ENCODE results near the gene KBTBD7. TPM values are rescaled to one million over a fixed set of nuclear protein-coding genes. Genes with fewer than 3 reads are reported as not detected.

KBTBD7 gene
- total RNA-seq: 1 to 10 TPM; 4.1 to 7.6 (median 5.6) TPM
- polyA plus RNA-seq: 1 to 10 TPM; 1.6 to 2.8 TPM
- long read RNA-seq, donor 1, full-length matches to known transcripts: 21 of 21 reads
- long read RNA-seq, donor 1, partial matches to known transcripts: 0 of 21 reads
- long read RNA-seq, donor 1, other reads (novel, unspliced or antisense): 0 of 21 reads
- long read RNA-seq, donor 2, full-length matches to known transcripts: 15 of 15 reads
- long read RNA-seq, donor 2, partial matches to known transcripts: 0 of 15 reads
- long read RNA-seq, donor 2, other reads (novel, unspliced or antisense): 0 of 15 reads
- long read RNA-seq, donor 3, full-length matches to known transcripts: 23 of 24 reads
- long read RNA-seq, donor 3, partial matches to known transcripts: 0 of 24 reads
- long read RNA-seq, donor 3, other reads (novel, unspliced or antisense): 1 of 24 reads

GRCh38 chr13:41193919-41194824 lies at the start of gene KBTBD7:
Gene KBTBD7, minus strand, starts transcription at chr13:41194569. Its CDS starts 312 bp downstream, at chr13:41194257.
- H3K9me3 ChIP-seq: no peaks in the 10 kb centered on the region
- WGBS, 2 donors: 4 to 8% methylated on average over 66 of the region's 66 CpGs
- no peaks in the 10 kb centered on the region for H3K27me3 ChIP-seq
- TF ChIP-seq, protein P1, sequence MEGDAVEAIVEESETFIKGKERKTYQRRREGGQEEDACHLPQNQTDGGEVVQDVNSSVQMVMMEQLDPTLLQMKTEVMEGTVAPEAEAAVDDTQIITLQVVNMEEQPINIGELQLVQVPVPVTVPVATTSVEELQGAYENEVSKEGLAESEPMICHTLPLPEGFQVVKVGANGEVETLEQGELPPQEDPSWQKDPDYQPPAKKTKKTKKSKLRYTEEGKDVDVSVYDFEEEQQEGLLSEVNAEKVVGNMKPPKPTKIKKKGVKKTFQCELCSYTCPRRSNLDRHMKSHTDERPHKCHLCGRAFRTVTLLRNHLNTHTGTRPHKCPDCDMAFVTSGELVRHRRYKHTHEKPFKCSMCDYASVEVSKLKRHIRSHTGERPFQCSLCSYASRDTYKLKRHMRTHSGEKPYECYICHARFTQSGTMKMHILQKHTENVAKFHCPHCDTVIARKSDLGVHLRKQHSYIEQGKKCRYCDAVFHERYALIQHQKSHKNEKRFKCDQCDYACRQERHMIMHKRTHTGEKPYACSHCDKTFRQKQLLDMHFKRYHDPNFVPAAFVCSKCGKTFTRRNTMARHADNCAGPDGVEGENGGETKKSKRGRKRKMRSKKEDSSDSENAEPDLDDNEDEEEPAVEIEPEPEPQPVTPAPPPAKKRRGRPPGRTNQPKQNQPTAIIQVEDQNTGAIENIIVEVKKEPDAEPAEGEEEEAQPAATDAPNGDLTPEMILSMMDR (IDR thresholded peaks at IDR 0.05): peak in 1 of 9 donors; percentile 10
- H3K36me3 ChIP-seq: peaks cover 0 to 21% (median 0%) of the 10 kb centered on the region in 9 donors
- H3K27ac ChIP-seq: peak within 1 kb of the TSS; percentile 18 to 94 (median 88)
- ATAC-seq (peak; percentile 99 to 100 (median 99)), DNase-seq (peak; percentile 94)
- H3K4me1 ChIP-seq: peaks cover 2 to 29% (median 19%) of the 10 kb centered on the region in 9 donors
- intact Hi-C loops (cut with DNase I): loop anchor here in 8 of 10 donors (1.0 to 10.0 kb wide), 6 partner anchors 57 to 129 kb away; partner anchors contain the start of genes KBTBD6 (in 6 of the 8) and WBP4 (in 1 of the 8)
- H3K4me3 ChIP-seq: peak within 1 kb of the TSS; percentile 39 to 84 (median 68)

DNA sequence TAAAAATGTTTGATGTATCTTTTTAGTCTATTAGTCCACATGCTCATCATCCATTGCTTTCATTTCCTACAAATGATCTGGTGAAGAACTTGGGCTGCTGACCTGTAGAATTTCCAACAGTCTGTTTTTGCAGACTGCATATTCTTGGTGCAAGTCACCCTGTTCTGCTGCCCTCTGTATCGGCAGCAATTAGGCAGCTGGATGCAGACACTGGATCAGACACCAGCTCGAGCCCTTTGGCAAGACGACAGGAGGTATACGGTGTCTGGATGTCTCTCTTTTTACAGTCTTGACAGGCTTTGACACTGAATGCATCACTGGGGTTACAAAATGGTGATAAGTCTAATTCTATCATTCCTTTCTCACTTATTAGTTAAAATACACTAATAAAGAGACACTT lies 47.3 kb upstream of the KBTBD7 start:
- Histone ChIP-seq H3K4me1 (no peaks in the 10 kb centered on the region), H3K27ac (no peak overlapping the region), H3K9me3 (no peaks in the 10 kb centered on the region), H3K36me3 (peaks cover 0 to 36% (median 7%) of the 10 kb centered on the region in 9 donors), H3K27me3 (no peaks in the 10 kb centered on the region), H3K4me3 (no peak overlapping the region)
- ATAC-seq: no peak
- TF ChIP-seq, protein P1 (IDR thresholded peaks at IDR 0.05): no peak
- intact Hi-C loops (cut with DNase I): no loop called here
- 76 to 80% methylated on average over 4 of the region's 4 CpGs for WGBS, 2 donors
- DNase-seq: no peak

DNA sequence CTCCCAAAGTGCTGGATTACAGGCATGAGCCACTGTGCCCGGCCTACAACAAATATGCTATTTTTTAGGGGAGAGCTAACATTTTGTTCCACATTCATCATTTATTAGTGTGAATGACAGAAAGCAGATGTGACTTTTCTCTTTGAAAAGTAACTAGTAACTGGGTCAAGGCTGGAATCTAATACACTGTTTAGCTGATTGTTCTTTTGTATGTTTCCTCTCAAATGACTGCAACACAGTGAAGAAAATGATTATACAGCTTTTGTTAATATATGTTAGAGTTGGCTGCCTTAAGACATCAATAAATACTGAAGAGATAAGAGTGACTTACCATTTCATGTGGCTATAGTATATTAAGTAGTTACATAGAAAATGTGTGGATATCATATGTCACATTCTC lies 42.0 kb upstream of the KBTBD7 start:
- no peak for ATAC-seq
- DNase-seq: no peak
- no peaks in the 10 kb centered on the region for H3K4me1 ChIP-seq
- WGBS, 2 donors: 76 to 90% methylated on average over 1 of the region's 1 CpG
- no peaks in the 10 kb centered on the region for H3K27me3 ChIP-seq
- H3K27ac ChIP-seq: no peak overlapping the region
- H3K4me3 ChIP-seq: no peak overlapping the region
- H3K9me3 ChIP-seq: peaks cover 0 to 5% (median 0%) of the 10 kb centered on the region in 11 donors
- H3K36me3 ChIP-seq: peaks cover 0 to 70% (median 7%) of the 10 kb centered on the region in 9 donors
- TF ChIP-seq, protein P1 (IDR thresholded peaks at IDR 0.05): no peak
- intact Hi-C loops (cut with DNase I): no loop called here
